PFSK-1 (cell line): Measurements from ENCODE around the gene CSNK2B.

Experiments
- POLR2AphosphoS5 ChIP-seq: IDR thresholded peaks from 2 replicates; pipeline ENCODE4 v1.6.1; 2012; ENCODE audit warnings: low read depth, mild to moderate bottlenecking, control low read depth, low read length, moderate library complexity
- REST ChIP-seq, 2 experiments: IDR thresholded peaks; 2 replicates each; pipeline versions ENCODE4 v1.6.1 to v1.8.0; 2011 to 2012; ENCODE audit warnings: low read depth in 2 of 2, low read length in 2 of 2, control low read depth in 1 of 2, inconsistent platforms in 1 of 2, mild to moderate bottlenecking in 1 of 2, moderate library complexity in 1 of 2; ENCODE audit not compliant: insufficient read depth in 1 of 2
- SIN3A ChIP-seq: IDR thresholded peaks from 2 replicates; pipeline ENCODE4 v1.6.1; 2012; ENCODE audit warnings: mild to moderate bottlenecking, low read length, moderate library complexity, borderline replicate concordance; ENCODE audit not compliant: insufficient read depth
- TAF1 ChIP-seq: IDR thresholded peaks from 2 replicates; pipeline ENCODE4 v1.6.1; 2012; ENCODE audit warnings: low read length, control low read depth, borderline replicate concordance; ENCODE audit not compliant: insufficient read depth

- TF ChIP-seq REST (IDR thresholded peaks at IDR 0.05; ENCODE audit: insufficient read depth in 1 of 2, low read depth in 2 of 2, low read length in 2 of 2) (no peak), POLR2AphosphoS5 (peak; percentile 53), TAF1 (no peak), SIN3A (no peak)
Measured at GRCh38 chr6:31639043-31639442, 26.8 kb upstream of the CSNK2B start.
